ENCODE measurements around the gene MGARP. TPM values are rescaled to one million over a fixed set of nuclear protein-coding genes. Genes with fewer than 3 reads are reported as not detected.
A peak's percentile ranks its signal among the peaks of the same experiment; 100 is the strongest.

The MGARP gene
- total and polyA plus RNA-seq, 4 donors, result 0.09 to 0.17 (median 0.09) TPM; not detected in 1

DNA sequence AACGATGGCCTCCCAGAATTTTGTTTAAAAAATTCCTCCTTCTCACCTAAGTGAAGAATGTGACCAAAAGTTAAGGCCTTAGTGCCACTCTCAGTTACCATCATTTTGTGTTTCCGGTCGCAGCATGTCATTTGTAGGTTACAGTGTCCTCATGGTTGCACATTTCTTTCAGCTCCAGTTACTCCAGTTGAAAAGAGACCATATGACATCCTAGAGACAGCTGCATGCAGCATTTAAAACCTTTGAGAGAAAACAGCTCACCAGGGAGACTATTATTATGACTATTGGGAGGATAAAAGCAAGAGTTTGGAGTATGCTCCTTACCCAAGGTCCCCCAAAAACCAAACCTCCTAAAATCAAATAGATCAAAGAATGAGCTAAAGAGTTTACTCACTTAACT lies 45.8 kb downstream of the MGARP start (continued):
- TF ChIP-seq, protein P1, sequence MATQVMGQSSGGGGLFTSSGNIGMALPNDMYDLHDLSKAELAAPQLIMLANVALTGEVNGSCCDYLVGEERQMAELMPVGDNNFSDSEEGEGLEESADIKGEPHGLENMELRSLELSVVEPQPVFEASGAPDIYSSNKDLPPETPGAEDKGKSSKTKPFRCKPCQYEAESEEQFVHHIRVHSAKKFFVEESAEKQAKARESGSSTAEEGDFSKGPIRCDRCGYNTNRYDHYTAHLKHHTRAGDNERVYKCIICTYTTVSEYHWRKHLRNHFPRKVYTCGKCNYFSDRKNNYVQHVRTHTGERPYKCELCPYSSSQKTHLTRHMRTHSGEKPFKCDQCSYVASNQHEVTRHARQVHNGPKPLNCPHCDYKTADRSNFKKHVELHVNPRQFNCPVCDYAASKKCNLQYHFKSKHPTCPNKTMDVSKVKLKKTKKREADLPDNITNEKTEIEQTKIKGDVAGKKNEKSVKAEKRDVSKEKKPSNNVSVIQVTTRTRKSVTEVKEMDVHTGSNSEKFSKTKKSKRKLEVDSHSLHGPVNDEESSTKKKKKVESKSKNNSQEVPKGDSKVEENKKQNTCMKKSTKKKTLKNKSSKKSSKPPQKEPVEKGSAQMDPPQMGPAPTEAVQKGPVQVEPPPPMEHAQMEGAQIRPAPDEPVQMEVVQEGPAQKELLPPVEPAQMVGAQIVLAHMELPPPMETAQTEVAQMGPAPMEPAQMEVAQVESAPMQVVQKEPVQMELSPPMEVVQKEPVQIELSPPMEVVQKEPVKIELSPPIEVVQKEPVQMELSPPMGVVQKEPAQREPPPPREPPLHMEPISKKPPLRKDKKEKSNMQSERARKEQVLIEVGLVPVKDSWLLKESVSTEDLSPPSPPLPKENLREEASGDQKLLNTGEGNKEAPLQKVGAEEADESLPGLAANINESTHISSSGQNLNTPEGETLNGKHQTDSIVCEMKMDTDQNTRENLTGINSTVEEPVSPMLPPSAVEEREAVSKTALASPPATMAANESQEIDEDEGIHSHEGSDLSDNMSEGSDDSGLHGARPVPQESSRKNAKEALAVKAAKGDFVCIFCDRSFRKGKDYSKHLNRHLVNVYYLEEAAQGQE (IDR thresholded peaks at IDR 0.05), result no peak

DNA sequence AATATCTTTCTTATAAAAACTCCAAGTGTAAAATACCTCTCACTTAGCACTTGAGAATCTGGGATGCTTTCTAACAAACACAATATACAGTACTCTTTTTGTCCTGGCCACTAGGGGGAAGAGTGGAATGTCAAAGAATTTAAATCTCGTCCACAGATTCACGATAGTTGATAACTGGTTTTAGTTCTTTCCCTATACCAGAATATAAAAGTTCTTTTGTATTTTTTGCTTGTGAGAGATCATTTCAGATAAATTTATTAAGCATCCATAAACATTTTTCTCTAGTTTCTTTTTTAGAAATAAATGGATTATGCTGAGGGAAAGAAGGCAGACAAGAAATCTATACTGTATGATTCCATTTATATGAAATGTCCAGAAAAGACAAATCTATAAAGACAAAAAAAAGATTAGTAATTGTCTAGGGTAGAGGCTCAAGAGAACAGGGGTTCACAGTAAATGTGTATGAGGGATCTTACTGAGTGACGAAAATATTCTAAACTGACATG lies 50.4 kb downstream of the MGARP start:
- H3K4me3 ChIP-seq (ENCODE audit: low read depth in 1 of 3, low read length in 3 of 3), result no peak overlapping the region
- no peak for DNase-seq (ENCODE audit: low spot score)
- WGBS, result 31% methylated on average over 3 of the region's 3 CpGs

DNA sequence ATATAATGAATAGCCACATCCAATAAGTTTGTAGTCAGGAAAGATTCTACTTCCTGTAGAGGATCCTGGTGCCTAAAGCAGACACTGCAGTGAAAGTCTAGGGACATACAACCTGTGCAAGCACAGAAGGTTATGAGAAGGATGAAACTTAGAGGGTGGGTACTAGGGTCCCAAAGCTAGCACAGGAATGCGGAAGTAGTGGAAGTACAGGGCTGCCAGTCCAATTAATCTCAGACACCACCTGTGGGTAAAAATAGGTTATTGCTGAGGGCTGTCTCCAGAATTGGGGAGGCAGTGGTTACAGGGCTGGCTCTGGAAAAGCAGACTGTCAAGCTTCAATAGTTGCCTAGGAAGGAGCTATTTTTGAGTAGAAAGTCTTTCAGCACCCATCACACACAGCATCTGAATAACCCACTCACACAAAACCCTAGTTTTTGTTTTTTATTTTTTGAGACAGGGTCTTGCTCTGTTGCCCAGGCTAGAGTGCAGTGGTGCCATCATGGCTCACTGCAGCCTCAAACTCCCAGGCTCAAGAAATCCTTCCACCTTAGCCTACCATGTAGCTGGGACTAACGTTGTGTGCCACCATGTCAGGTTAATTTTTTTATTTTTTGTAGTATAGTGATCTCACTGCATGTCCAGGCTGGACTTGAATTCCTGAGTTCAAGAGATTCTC lies 52.2 kb downstream of the MGARP start:
- WGBS, result 40% methylated on average over 2 of the region's 2 CpGs
- H3K36me3 ChIP-seq (ENCODE audit: control insufficient read depth in 4 of 4, insufficient read depth in 3 of 4, low read depth in 1 of 4, low read length in 3 of 4), result no peaks in the 10 kb centered on the region
- no peak overlapping the region for H3K4me3 ChIP-seq (ENCODE audit: low read depth in 1 of 3, low read length in 3 of 3)
- H3K4me1 ChIP-seq (ENCODE audit: control insufficient read depth in 4 of 4, insufficient read depth in 4 of 4, low read length in 3 of 4), result no peaks in the 10 kb centered on the region
- H3K9me3 ChIP-seq (ENCODE audit: control insufficient read depth in 4 of 4, low read length in 3 of 4), result no peaks in the 10 kb centered on the region
- no peak overlapping the region for H3K9ac ChIP-seq (ENCODE audit: low read depth in 1 of 2, low read length in 2 of 2)
- TF ChIP-seq JUND (IDR thresholded peaks at IDR 0.05) (no peak), RAD21 (IDR thresholded peaks at IDR 0.05) (peak; percentile 49 to 65)
- TF ChIP-seq, protein P2, sequence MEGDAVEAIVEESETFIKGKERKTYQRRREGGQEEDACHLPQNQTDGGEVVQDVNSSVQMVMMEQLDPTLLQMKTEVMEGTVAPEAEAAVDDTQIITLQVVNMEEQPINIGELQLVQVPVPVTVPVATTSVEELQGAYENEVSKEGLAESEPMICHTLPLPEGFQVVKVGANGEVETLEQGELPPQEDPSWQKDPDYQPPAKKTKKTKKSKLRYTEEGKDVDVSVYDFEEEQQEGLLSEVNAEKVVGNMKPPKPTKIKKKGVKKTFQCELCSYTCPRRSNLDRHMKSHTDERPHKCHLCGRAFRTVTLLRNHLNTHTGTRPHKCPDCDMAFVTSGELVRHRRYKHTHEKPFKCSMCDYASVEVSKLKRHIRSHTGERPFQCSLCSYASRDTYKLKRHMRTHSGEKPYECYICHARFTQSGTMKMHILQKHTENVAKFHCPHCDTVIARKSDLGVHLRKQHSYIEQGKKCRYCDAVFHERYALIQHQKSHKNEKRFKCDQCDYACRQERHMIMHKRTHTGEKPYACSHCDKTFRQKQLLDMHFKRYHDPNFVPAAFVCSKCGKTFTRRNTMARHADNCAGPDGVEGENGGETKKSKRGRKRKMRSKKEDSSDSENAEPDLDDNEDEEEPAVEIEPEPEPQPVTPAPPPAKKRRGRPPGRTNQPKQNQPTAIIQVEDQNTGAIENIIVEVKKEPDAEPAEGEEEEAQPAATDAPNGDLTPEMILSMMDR (IDR thresholded peaks at IDR 0.05; ENCODE audit: low read depth, low read length, missing input control), result peak; percentile 31
- DNase-seq (ENCODE audit: low spot score), result no peak
- no peaks in the 10 kb centered on the region for H3K27me3 ChIP-seq (ENCODE audit: control insufficient read depth in 4 of 4, insufficient read depth in 4 of 4, low read length in 3 of 4)
- H3K27ac ChIP-seq (ENCODE audit: low read depth in 1 of 2, low read length in 2 of 2), result no peak overlapping the region

More for the DNA sequence above, 50.4 kb downstream of the MGARP start:
- Histone ChIP-seq H3K27ac (ENCODE audit: low read depth in 1 of 2, low read length in 2 of 2) (no peak overlapping the region), H3K9ac (ENCODE audit: low read depth in 1 of 2, low read length in 2 of 2) (no peak overlapping the region), H3K27me3 (ENCODE audit: control insufficient read depth in 4 of 4, insufficient read depth in 4 of 4, low read length in 3 of 4) (no peaks in the 10 kb centered on the region), H3K36me3 (ENCODE audit: control insufficient read depth in 4 of 4, insufficient read depth in 3 of 4, low read depth in 1 of 4, low read length in 3 of 4) (no peaks in the 10 kb centered on the region), H3K4me1 (ENCODE audit: control insufficient read depth in 4 of 4, insufficient read depth in 4 of 4, low read length in 3 of 4) (no peaks in the 10 kb centered on the region), H3K9me3 (ENCODE audit: control insufficient read depth in 4 of 4, low read length in 3 of 4) (no peaks in the 10 kb centered on the region)
- TF ChIP-seq, protein P3, sequence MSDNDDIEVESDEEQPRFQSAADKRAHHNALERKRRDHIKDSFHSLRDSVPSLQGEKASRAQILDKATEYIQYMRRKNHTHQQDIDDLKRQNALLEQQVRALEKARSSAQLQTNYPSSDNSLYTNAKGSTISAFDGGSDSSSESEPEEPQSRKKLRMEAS (IDR thresholded peaks at IDR 0.05), result no peak
- TF ChIP-seq, protein P2 (IDR thresholded peaks at IDR 0.05; ENCODE audit: low read depth, low read length, missing input control), result peak; percentile 76
- TF ChIP-seq RAD21 (IDR thresholded peaks at IDR 0.05), result peak; percentile 86 to 89
- TF ChIP-seq NR2F2 (IDR thresholded peaks at IDR 0.05), result no peak
- no peak for TF ChIP-seq SP1 (IDR thresholded peaks at IDR 0.05)
- TF ChIP-seq YY1 (IDR thresholded peaks at IDR 0.05), result peak; percentile 37
- no peak for TF ChIP-seq JUND (IDR thresholded peaks at IDR 0.05)
- TF ChIP-seq, protein P4, sequence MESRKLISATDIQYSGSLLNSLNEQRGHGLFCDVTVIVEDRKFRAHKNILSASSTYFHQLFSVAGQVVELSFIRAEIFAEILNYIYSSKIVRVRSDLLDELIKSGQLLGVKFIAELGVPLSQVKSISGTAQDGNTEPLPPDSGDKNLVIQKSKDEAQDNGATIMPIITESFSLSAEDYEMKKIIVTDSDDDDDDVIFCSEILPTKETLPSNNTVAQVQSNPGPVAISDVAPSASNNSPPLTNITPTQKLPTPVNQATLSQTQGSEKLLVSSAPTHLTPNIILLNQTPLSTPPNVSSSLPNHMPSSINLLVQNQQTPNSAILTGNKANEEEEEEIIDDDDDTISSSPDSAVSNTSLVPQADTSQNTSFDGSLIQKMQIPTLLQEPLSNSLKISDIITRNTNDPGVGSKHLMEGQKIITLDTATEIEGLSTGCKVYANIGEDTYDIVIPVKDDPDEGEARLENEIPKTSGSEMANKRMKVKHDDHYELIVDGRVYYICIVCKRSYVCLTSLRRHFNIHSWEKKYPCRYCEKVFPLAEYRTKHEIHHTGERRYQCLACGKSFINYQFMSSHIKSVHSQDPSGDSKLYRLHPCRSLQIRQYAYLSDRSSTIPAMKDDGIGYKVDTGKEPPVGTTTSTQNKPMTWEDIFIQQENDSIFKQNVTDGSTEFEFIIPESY (IDR thresholded peaks at IDR 0.05), result no peak
